Mammary epithelial cell (primary cell): ENCODE results near the gene TYW3.

Experiments
- EZH2 ChIP-seq: IDR thresholded peaks from 2 replicates; pipeline ENCODE4 v1.6.1; 2012; ENCODE audit warnings: low read length, inconsistent platforms, borderline replicate concordance
- TF ChIP-seq, protein P1 (sequence below), 2 donors: IDR thresholded peaks in 1 of 2; conservative IDR thresholded peaks in 1 of 2; 2 replicates each; pipeline ENCODE4 v1.5.1; 2011 to 2012; ENCODE audit warnings: inconsistent platforms in 2 of 2, low read length in 2 of 2, mild to moderate bottlenecking in 2 of 2, control low read depth in 1 of 2, low read depth in 1 of 2; ENCODE audit not compliant: insufficient read depth in 1 of 2; ENCODE audit errors: extremely low read depth in 1 of 2

DNA sequence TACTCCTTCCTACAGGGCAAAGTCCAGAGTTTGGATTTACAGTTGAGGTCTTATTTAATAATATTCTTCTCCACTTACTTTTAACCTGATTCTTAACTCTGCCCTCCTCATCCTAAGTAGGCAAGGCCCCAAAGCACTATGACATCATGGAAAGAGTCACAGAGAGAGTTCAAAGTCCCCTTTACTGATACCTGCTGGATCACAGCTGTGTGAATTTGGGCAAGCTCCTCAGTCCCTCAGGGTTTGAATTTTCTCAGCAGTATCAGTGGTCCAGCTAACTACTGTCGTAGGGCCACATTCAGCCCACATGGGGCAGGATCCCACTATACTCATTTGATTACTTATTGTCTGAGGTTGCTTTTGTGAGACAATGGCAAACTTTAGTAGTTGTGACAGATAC lies 16.0 kb downstream of the TYW3 start:
- TF ChIP-seq, protein P1, sequence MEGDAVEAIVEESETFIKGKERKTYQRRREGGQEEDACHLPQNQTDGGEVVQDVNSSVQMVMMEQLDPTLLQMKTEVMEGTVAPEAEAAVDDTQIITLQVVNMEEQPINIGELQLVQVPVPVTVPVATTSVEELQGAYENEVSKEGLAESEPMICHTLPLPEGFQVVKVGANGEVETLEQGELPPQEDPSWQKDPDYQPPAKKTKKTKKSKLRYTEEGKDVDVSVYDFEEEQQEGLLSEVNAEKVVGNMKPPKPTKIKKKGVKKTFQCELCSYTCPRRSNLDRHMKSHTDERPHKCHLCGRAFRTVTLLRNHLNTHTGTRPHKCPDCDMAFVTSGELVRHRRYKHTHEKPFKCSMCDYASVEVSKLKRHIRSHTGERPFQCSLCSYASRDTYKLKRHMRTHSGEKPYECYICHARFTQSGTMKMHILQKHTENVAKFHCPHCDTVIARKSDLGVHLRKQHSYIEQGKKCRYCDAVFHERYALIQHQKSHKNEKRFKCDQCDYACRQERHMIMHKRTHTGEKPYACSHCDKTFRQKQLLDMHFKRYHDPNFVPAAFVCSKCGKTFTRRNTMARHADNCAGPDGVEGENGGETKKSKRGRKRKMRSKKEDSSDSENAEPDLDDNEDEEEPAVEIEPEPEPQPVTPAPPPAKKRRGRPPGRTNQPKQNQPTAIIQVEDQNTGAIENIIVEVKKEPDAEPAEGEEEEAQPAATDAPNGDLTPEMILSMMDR (conservative IDR thresholded peaks at IDR 0.05 in 1 of 2, IDR thresholded peaks at IDR 0.05 in 1 of 2; ENCODE audit: extremely low read depth in 1 of 2, insufficient read depth in 1 of 2, low read depth in 1 of 2, low read length in 2 of 2), result no peak
- no peak for TF ChIP-seq EZH2
